Measurements from ENCODE around the gene PTPN23.

GRCh38 chr3:47399531-47400270 is 18.9 kb downstream of the PTPN23 start:
- TF ChIP-seq CTCF (conservative IDR thresholded peaks at IDR 0.05; ENCODE audit: low read length) (no peak), EZH2phosphoT487 (IDR thresholded peaks at IDR 0.05; ENCODE audit: borderline replicate concordance, low read depth, low read length) (no peak)
